ENCODE measurements around the gene SCO2.
A peak's percentile ranks its signal among the peaks of the same experiment; 100 is the strongest.
"Not testable (repeated sequence)": the region's sequence is repeated elsewhere in the genome, so short reads cannot be mapped to it uniquely, and the experiment has no call there.

SCO2 gene

GRCh38 chr22:50550395-50550794, 25.0 kb upstream of the SCO2 start:
- no peak for DNase-seq

GRCh38 chr22:50548921-50549790, 23.8 kb upstream of the SCO2 start:
- no peak for DNase-seq

GRCh38 chr22:50548040-50548920, 22.9 kb upstream of the SCO2 start:
- no peak for DNase-seq

GRCh38 chr22:50547263-50547985, 22.0 kb upstream of the SCO2 start:
- no peak for DNase-seq

- no peak for DNase-seq
Observed at GRCh38 chr22:50546326-50547262, 21.2 kb upstream of the SCO2 start.

- DNase-seq, result no peak
Observed at GRCh38 chr22:50545522-50546325, 20.3 kb upstream of the SCO2 start, which contains the start of gene KLHDC7B. KLHDC7B (plus strand) TSS chr22:50545899; CDS start chr22:50546244, 345 bp downstream.

- DNase-seq, result no peak
Observed at GRCh38 chr22:50544746-50545253, 19.4 kb upstream of the SCO2 start.

- DNase-seq, result peak; percentile 37
Observed at GRCh38 chr22:50544078-50544745, 18.8 kb upstream of the SCO2 start.

- DNase-seq, result no peak
Observed at GRCh38 chr22:50542416-50542927, 17.1 kb upstream of the SCO2 start.

- DNase-seq, result peak; percentile 92
Observed at GRCh38 chr22:50541667-50542026, 16.2 kb upstream of the SCO2 start.

GRCh38 chr22:50540381-50540780, 15.0 kb upstream of the SCO2 start:
- DNase-seq, result no peak

- DNase-seq, result no peak
Observed at GRCh38 chr22:50537765-50538164, 12.4 kb upstream of the SCO2 start.

- DNase-seq, result no peak
Observed at GRCh38 chr22:50536226-50536625, 10.8 kb upstream of the SCO2 start.

- no peak for DNase-seq
Observed at GRCh38 chr22:50535113-50535512, 9.7 kb upstream of the SCO2 start.

GRCh38 chr22:50533856-50534711, 8.7 kb upstream of the SCO2 start:
- not testable (repeated sequence) for DNase-seq

GRCh38 chr22:50532824-50533796, 7.7 kb upstream of the SCO2 start:
- DNase-seq, result no peak

GRCh38 chr22:50531962-50532674, 6.7 kb upstream of the SCO2 start:
- DNase-seq, result peak; percentile 48
